HG03565 (cell line): ENCODE data around the gene C20orf173.

Source experiments
- ATAC-seq: cut with Tn5 transposase; IDR thresholded peaks from one replicate; pipeline ENCODE4 v1.9.1; 2021; ENCODE audit warnings: mild to moderate bottlenecking, moderate library complexity; ENCODE audit not compliant: unreplicated experiment

C20orf173 gene

DNA sequence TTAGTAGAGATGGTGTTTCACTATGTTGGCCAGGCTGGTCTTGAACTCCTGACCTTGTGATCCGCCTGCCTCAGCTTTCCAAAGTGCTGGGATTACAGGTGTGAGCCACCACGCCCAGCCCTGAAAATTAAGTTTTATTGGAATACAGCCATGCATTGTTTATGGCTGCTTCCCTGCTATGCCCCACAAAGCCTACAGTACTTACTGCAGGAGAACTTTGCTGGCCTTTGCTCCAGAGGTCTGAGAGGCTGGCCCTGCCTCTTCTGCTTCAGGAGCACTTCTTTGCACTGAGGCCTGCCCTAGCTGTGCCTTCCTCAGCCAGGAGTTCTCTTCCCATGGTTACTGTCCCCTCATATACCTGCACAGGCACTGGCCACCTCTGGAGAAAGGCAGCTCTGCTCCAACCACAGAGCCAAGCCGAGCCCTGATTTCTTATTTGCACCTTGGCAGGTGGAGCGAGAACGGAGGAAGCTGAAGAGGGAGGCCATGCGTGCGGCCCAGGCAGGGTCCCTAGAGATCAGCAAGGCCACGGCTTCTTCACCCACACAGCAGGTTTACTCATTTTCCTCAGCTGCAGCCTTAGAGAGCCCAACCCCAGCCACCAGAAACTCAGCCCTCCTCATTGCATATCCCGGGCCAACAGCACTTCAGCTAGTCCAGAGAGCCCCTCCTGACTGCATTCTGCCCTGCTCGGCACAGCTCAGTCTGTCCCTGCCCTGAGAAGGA, 20.8 kb downstream of the C20orf173 start:
- no peak for ATAC-seq

DNA sequence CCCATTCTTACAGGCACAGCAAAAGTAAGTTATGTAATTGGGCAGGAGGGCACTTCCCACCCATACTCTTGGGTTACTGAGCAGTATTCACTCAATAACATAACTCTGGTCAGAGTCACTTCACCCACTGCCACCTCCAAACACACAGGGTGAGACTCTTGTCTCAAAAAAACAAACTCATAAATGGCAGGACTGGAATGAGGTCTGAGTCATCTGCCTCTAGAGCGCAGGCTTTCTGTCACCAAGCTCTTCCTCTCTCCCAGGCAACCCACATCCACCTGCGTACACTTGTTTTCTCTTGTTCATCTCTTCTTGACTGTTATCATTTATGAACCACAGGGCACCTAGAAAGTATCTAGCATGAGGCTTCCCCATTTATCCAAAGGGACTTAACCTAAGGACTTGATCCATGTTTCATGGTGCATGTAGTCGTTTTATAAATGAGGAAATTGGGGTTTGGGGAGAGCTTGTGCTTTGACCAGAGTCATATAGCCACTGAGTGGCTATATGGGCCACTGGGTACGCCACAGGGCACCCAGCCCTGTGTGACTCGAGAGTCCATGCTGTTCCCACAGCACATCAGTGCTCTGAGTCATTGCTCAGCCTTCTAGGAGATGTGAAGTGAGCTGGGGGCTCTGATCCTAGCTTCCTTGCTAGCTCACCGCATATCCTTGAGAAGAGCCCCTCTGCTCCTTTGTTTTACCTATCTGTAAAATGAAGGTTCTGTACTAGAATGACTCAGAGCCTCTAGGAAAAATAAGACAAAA, 22.4 kb downstream of the C20orf173 start:
- no peak for ATAC-seq

DNA sequence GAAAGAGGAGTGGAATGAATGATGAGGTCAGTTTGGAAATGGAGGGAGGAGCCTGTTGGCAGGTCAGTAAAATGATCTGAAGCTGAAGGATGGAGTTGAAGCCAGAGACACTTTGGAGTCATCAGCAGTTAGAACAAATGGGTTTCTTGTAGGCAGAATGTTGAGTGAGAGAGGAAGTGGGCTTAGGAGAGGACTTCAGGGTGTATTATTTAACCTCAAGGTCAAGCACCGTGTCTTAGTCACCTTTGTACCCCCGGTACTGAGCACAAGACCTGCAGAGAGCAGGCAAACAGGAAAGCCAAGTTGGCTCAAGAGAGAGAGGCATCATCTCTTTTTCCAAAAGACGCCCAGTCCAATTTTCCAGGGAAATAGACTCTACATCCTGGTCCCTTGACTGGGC, 23.3 kb downstream of the C20orf173 start:
- ATAC-seq, result no peak

DNA sequence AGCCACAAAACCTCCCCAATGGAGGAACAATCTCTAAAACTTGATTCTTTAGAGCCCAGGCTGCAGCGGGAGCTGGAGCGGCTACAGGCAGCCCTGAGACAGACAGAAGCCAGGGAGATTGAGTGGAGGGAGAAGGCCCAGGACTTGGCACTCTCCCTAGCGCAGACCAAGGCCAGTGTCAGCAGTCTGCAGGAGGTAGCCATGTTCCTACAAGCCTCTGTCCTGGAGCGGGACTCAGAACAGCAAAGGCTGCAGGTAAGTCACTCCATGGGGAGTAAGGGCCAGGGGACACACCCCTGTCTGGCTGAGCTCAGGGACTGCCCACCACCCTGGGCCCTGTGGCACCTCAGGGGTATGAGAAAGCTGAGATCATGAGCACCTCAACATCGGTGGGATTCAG, 24.7 kb downstream of the C20orf173 start:
- ATAC-seq, result no peak

DNA sequence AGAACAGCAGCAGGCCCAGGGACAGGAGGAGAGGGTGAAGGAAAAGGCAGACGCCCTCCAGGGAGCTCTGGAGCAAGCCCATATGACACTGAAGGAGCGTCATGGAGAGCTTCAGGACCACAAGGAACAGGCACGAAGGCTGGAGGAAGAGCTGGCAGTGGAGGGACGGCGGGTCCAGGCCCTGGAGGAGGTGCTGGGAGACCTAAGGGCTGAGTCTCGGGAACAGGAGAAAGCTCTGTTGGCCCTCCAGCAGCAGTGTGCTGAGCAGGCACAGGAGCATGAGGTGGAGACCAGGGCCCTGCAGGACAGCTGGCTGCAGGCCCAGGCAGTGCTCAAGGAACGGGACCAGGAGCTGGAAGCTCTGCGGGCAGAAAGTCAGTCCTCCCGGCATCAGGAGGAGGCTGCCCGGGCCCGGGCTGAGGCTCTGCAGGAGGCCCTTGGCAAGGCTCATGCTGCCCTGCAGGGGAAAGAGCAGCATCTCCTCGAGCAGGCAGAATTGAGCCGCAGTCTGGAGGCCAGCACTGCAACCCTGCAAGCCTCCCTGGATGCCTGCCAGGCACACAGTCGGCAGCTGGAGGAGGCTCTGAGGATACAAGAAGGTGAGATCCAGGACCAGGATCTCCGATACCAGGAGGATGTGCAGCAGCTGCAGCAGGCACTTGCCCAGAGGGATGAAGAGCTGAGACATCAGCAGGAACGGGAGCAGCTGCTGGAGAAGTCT, 25.5 kb downstream of the C20orf173 start:
- no peak for ATAC-seq

DNA sequence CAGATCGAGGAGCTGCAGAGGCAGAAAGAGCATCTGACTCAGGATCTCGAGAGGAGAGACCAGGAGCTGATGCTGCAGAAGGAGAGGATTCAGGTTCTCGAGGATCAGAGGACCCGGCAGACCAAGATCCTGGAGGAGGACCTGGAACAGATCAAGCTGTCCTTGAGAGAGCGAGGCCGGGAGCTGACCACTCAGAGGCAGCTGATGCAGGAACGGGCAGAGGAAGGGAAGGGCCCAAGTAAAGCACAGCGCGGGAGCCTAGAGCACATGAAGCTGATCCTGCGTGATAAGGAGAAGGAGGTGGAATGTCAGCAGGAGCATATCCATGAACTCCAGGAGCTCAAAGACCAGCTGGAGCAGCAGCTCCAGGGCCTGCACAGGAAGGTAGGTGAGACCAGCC, 26.2 kb downstream of the C20orf173 start:
- ATAC-seq, result no peak

DNA sequence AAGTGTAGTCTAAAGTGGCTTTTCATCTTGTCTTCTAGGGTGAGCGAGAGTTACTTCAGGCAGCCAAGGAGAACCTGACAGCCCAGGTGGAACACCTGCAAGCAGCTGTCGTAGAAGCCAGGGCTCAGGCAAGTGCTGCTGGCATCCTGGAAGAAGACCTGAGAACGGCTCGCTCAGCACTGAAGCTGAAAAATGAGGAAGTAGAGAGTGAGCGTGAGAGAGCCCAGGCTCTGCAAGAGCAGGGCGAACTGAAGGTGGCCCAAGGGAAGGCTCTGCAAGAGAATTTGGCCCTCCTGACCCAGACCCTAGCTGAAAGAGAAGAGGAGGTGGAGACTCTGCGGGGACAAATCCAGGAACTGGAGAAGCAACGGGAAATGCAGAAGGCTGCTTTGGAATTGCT, 27.1 kb downstream of the C20orf173 start:
- peak; percentile 60 for ATAC-seq

DNA sequence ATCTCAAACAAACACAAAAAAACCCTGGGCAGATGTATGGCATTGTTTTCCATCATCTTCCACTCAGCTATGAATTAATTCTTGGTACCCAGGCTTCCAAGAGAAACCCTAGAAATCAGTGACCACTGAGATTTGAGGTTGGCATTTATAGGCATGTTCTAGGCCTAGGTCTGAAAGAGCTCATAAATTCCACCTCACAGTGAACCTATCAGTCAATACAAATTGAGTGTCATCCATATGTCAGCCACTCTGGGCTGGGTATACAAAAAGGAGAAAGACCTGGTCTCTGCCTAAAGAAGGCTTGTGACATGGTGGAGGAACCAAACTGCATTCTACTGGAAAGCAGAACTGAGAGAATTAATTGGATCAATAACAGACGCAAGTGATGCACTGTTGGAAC, 30.2 kb downstream of the C20orf173 start:
- ATAC-seq, result no peak

DNA sequence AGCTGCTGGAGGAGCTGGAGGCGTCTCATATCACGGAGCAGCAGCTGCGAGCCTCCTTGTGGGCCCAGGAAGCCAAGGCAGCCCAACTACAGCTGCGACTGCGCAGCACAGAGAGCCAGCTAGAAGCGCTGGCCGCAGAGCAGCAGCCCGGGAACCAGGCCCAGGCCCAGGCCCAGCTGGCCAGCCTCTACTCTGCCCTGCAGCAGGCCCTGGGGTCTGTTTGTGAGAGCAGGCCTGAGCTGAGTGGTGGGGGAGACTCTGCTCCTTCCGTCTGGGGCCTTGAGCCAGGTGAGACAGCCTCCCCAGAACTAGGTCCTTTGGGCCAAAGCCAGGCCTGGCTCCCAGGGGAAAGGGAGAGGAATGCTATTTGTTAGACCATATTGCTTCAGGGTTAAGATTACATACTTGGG, 31.7 kb downstream of the C20orf173 start:
- no peak for ATAC-seq

DNA sequence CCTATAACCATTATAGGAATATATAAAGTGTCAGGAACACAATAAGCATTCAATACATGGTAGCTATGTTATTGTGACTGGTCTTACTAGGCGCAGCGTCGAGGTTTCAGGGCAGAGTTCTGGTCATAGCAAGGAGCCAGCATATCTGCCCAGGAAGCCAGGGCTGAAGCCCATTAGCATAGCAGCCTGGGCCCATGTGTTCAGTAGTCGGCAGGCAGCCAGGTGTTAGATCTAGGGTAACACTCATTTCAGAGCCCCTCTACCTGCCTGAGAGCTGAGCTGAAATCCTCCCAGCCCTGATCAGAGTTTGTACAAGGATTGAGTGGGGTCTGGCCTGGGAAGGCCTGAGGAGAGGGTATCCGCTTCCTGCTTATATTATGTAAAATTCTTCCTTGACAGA, 32.1 kb downstream of the C20orf173 start:
- ATAC-seq, result no peak

DNA sequence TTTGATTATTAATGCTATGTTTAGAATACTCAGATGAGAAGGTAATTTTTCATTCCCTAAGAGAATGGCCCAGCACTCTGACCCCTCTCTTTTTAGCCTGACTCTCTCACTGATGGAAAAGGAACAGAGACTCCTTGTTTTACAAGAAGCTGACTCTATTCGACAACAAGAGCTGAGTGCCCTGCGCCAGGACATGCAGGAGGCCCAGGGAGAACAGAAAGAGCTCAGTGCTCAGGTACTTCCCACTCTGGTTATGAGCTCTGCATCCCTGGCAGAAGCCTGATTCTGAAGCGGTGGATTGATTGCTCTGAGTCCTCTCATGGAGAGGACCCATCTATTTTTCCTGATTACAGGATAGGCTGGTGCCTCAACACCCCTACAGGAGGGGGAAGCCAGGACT, 33.0 kb downstream of the C20orf173 start:
- ATAC-seq, result no peak

DNA sequence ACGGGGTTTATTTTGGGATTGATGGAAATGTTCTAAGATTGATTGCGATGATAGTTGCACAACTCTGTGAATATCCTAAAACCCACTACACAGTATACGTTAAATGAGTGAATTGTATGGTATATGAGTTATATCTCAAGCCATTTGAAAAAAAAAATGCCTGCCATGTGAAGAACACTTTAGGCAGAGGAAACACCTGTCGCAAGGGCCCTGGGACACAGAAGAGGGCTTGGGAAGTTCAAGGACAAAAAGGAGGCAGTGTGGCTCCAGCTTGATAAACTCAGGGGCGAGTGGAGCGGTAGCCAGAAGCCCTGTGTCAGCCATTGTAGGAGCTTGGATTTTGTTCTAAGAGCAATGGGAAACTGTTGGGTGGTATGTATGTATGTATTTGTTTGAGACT, 37.1 kb downstream of the C20orf173 start:
- no peak for ATAC-seq

DNA sequence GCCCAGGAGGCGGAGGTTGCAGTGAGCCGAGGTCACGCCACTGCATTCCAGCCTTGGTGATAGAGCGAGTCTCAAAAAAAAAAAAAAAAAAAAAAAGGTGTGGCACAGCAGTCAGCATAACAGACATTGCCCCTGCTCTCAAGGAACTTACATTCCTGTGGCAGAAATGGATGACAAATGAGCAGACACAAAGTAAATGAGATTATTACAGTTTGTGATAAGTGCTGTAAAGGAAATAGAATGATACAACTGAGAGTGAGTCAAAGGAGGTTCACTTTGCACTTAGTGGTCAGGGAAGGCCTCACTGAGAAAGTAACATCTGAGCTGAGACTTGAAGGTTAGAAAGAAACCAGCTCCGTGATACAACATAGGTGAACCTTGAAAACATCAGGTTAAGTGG, 37.6 kb downstream of the C20orf173 start:
- no peak for ATAC-seq

DNA sequence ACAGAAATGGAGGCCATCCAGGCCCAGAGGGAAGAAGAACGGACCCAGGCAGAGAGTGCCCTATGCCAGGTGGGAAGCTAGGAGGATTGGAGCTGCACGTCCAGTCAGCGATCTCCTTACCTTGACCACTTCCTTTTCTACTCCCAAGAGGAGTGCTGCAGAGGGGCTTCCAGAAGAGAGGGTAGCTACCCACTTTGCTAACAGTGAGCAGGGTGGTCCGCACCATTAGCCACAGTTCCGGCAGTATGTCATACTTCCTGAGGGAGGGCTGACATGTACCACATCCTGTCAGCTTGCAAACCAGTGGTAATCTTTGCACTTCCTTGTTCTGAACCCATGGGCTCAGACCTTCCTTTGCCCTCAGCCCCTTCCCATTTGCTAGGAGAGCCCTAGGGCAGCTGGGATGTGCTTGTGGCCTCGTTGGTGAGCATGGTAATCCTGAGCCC, 38.7 kb downstream of the C20orf173 start:
- ATAC-seq, result peak; percentile 89

DNA sequence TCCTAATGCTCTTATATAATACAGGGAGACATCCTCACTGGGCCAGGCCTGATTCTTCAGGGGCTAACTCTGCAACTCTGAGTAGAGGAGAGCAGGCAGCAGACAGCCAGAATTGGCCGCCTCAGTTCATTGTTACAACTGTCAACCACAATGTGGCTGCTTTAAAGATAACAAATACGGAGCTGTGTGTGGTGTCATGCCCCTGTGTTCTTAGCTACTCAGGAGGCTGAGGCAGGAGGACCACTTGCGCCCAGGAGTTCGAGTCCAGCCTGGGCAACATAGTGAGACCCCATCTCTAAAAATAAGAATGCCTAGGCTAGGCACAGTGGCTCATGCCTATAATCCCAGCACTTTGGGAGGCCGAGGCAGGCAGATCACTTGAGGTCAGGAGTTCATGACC, 39.7 kb downstream of the C20orf173 start:
- no peak for ATAC-seq

DNA sequence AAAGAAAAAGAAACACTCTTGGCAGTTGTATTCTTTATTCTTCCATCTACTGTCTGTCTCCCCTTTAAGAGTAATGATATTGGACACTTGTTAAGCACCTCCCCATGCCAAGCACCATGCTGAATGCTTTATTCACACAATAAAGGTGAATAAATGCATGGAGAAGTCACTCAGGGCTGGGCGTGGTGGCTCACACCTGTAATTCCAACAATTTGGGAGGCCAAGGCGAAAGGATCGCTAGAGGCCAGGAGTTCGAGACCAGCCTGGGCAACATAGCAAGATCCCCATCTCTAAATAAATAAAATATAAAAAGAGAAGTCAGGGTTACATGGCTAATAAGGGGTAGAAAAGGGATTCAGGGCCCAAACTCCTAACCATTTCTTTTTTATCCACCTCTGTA, 42.0 kb downstream of the C20orf173 start:
- no peak for ATAC-seq

DNA sequence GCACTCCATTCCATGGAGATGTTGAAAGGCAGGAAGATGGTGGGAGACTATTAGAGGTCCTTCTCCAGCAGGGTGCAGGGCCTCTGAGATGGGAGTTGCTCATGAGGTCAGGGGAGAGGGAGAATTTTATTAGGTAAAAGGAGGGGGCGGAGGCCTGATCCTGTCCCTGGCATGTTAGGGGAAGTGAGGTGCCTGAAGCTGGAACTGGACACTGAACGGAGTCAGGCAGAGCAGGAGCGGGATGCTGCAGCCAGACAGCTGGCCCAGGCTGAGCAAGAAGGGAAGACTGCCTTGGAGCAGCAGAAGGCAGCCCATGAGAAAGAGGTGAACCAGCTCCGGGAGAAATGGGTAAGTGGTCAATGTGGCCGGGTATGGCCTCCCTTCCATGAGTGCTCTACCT, 49.7 kb downstream of the C20orf173 start:
- no peak for ATAC-seq

DNA sequence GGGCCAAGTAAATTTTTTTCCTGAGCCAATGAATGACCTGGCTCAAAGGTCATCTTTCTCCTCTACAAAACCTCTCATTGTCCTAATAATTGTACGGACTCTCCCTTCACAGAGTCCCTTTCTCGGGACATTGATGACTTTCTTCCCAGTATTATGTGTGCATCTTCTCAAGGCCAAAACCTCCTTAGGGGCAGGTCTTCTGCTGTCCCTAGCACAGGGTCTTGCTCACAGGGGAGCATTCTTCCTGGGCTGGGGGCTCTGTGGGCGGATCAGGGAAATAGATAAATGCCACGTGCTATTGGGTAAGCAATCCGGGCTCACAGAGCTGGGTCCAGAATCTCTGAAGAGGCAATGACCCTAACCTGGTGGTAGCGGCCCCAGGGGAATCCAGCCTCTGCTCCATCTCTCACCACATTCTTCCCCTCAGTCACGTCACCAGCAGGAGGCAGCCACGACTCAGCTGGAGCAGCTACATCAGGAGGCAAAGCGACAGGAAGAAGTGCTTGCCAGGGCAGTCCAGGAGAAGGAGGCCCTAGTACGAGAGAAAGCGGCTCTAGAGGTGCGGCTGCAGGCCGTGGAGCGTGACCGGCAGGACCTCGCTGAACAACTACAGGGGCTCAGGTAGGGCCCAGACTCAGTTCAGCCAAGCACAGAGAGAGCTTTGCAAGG, 50.5 kb downstream of the C20orf173 start:
- ATAC-seq, result no peak
